Activated CD4-positive, CD25-positive, alpha-beta regulatory T cell (primary cell): ENCODE results near the gene FAM90A26.
"Not testable (repeated sequence)": the region's sequence is repeated elsewhere in the genome, so short reads cannot be mapped to it uniquely, and the experiment has no call there.

Experiments
- DNase-seq, 4 experiments: peaks; one replicate each; lab custom pipeline; 2025; lab: John Stamatoyannopoulos, UW

The FAM90A26 gene

DNA sequence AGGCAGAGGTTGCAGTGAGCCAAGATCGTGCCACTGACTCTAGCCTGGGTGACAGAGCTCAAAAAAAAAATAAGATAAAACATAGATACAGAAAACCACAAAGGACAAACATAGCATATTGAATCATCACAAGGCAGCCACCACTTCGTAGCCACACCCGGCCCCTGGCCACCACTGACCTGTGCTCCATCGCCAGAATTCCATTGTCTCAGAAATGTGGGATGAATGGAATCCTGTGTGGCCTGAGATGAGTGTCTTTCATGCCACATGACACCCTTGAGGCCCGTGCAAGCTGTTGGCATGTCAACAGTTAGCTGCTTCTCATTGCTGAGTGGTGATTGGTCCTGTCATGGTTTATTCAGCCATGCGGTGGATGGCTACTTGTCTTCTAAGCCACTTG, 10.2 kb upstream of the FAM90A26 start:
- DNase-seq: not testable (repeated sequence)

DNA sequence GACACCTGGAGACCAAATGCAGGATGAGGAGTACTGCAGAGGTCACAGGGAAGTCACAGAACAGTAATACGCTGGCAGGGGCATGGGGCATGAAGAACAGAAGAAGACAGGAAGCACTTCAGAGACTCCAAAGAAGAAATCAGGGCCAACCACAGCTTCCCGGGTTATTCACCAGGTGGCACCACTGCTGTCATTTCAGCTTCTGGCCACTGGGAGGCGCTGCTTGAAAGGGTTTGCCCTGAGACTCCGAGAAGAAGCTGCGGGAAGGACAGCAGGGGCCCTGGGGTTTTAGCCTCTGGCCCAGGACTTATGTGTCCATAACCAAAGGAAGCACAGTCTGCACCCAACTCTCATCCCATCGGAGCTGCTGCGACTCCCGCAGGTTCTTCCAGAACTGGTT, 4.2 kb upstream of the FAM90A26 start:
- DNase-seq: not testable (repeated sequence)

DNA sequence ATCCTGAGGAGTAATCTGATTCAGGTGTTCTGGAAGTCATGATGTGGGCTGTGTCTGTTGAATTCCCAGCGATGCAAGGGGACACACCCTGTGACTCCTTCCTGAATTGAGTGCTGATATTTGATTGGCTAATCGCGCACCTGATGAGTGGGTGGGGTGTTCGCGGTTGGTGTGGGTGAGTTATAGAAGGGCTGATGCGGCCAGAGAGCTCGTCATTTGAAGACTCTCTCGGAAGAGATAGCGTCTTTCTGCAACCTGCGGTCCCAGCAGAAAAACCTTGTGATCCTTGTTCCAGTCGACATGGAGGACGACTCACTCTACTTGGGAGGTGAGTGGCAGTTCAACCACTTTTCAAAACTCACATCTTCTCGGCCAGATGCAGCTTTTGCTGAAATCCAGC, 40.1 kb downstream of the FAM90A26 start, which contains the start of gene USP17L10:
Gene USP17L10, plus strand, starts transcription at position 301 of the 400 bp plus-strand sequence. Its CDS starts 0 bp downstream, at position 301.
- DNase-seq: not testable (repeated sequence)

DNA sequence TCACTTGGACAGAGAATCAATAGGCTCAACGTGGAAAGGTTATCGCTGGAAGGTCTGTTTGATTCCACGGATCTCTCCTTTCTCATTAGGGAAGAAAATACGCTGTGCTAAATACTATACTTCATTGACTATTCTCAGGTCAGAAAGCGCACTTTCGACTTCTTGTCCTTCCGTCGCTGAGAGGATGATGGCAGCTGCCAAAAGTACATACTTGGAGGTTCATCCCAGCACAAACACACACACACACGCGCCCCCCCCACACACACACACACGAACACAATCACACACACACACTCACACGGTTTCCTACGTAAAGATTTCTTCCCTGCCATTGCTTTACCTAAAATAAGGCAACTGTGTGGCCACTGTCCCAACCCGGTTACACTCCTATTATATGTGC, 44.5 kb downstream of the FAM90A26 start:
- not testable (repeated sequence) for DNase-seq

DNA sequence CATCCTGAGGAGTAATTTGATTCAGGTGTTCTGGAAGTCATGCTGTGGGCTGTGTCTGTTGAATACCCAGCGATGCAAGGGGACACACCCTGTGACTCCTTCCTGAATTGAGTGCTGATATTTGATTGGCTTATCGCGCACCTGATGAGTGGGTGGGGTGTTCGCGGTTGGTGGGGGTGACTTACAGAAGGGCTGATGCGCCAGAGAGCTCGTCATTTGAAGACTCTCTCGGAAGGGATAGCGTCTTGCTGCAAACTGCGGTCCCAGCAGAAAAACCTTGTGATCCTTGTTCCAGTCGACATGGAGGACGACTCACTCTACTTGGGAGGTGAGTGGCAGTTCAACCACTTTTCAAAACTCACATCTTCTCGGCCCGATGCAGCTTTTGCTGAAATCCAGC, 44.9 kb downstream of the FAM90A26 start, which contains the start of gene USP17L11:
Gene USP17L11, plus strand, starts transcription at position 301 of the 400 bp plus-strand sequence. Its CDS starts 0 bp downstream, at position 301.
- not testable (repeated sequence) for DNase-seq

DNA sequence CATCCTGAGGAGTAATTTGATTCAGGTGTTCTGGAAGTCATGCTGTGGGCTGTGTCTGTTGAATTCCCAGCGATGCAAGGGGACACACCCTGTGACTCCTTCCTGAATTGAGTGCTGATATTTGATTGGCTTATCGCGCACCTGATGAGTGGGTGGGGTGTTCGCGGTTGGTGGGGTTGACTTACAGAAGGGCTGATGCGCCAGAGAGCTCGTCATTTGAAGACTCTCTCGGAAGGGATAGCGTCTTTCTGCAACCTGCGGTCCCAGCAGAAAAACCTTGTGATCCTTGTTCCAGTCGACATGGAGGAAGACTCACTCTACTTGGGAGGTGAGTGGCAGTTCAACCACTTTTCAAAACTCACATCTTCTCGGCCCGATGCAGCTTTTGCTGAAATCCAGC, 49.6 kb downstream of the FAM90A26 start, which contains the start of gene USP17L12:
Gene USP17L12, plus strand, starts transcription at position 301 of the 400 bp plus-strand sequence. Its CDS starts 0 bp downstream, at position 301.
- not testable (repeated sequence) for DNase-seq

DNA sequence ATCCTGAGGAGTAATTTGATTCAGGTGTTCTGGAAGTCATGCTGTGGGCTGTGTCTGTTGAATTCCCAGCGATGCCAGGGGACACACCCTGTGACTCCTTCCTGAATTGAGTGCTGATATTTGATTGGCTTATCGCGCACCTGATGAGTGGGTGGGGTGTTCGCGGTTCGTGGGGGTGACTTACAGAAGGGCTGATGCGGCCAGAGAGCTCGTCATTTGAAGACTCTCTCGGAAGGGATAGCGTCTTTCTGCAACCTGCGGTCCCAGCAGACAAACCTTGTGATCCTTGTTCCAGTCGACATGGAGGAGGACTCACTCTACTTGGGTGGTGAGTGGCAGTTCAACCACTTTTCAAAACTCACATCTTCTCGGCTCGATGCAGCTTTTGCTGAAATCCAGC, 54.4 kb downstream of the FAM90A26 start, which contains the start of gene USP17L13:
Gene USP17L13, plus strand, starts transcription at position 301 of the 400 bp plus-strand sequence. Its CDS starts 0 bp downstream, at position 301.
- not testable (repeated sequence) for DNase-seq
